Endothelial cell of hepatic sinusoid (primary cell): ENCODE measurements around the gene PNMA3.
"Not testable (repeated sequence)": the region's sequence is repeated elsewhere in the genome, so short reads cannot be mapped to it uniquely, and the experiment has no call there.

Experiments used
- in situ Hi-C: cut with HindIII; loops from 2 replicates; pipeline ENCODE4 v1.10.0; 2017; ENCODE audit warnings: low sequenced_read_pairs

Gene PNMA3

DNA sequence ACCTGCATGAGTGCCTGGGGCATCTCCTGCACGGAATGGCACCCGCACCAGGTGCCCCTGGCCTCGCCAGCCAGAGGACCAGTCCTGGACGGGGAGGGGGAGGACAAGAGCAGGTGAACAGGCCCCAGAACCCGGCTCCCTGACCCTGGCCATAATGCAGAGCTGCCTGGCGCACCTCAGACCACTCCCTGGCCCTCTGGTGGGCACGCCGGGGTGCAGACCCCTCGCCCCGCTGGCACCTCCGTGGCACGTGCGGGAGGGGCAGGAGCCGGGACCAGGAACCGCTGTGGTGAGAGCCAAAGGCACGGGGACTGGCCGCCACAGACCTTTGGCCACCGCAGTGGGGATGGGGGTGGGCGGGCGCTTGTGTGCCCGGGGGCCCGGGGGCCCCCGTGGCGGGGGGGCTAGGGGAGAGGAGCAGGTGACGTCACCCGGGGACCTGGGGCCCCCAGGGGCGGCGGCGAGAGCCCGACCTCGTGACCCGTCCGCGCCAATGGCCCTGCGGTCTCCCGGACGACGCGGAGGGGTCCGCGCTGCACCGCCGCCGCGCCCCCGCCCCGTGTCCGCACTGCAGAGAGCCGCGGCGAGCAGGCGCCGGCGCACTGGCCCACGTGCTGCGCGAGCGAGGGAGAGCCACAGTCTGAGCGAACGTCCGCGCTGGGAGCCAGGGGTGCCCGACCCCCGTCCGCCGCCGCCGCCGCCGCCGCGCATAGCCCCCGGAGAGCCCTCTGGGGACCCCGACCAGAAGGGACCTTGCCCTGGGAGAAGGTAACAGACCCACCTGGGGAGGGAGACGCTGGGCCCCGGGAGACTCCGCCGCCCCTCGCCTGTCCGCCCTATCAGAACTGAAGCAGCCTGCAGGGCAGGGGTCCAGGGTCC lies at the start of gene PNMA3:
Gene PNMA3, plus strand, starts transcription at position 600 of the 879 bp plus-strand sequence. CDS start 586 bp downstream, outside the sequence.
- in situ Hi-C loops: no loop called here

DNA sequence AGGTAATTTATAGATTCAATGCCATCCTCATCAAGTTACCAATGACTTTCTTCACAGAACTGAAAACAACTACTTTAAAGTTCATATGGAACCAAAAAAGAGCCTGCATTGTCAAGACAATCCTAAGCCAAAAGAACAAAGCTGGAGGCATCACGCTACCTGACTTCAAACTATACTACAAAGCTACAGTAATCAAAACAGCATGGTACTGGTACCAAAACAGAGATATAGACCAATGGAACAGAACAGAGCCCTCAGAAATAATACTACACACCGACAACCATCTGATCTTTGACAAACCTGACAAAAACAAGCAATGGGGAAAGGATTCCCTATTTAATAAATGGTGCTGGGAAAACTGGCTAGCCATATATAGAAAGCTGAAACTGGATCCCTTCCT lies 39.1 kb upstream of the PNMA3 start:
- in situ Hi-C loops: not testable (repeated sequence)

DNA sequence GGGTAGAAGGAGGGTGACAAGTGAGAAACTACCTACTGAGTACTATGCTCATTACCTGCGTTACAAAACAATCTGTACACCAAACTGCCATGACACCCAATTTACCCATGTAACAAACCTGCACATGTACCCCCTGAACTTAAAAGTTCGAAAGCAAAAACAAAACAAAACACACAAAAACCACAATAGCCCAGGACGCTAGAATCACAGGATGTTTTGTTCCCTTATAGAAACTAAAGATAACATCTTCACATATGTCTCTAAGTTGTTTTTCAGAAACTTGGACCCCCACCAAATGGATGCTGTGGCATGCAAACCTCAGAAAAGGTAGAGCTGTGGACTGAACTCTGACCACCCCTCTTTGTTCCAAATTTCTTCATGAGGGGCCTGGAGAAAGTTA lies 37.1 kb upstream of the PNMA3 start:
- in situ Hi-C loops: no loop called here

GRCh38 chrX:153026501-153026900 lies 29.8 kb upstream of the PNMA3 start:
- in situ Hi-C loops: not testable (repeated sequence)

- in situ Hi-C loops: not testable (repeated sequence)
Observed at GRCh38 chrX:153028487-153028886, 27.8 kb upstream of the PNMA3 start.

- in situ Hi-C loops: no loop called here
Observed at GRCh38 chrX:153029162-153029561, 27.1 kb upstream of the PNMA3 start.

GRCh38 chrX:153029875-153030274 lies 26.4 kb upstream of the PNMA3 start:
- in situ Hi-C loops: no loop called here

DNA sequence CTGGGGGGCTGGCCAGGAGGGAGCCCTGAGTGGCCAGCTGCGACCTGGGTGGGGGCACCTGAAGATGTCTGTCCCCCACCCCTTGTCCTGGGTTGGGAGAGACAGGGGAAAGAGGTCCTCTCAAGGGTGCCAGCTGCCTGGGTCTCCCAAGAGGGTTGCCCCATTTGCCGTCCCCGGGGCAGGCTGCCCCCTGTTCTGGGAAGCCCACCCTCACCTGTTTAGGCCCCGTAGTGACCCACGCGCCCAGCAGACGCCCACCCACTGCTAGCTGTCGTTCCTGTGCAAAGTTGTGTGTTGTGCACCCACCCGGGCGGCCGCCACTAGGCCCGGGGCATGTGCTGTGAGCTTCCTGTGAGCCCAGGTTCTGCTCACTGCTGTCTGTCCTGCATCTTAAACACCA lies 25.5 kb upstream of the PNMA3 start:
- in situ Hi-C loops: no loop called here

DNA sequence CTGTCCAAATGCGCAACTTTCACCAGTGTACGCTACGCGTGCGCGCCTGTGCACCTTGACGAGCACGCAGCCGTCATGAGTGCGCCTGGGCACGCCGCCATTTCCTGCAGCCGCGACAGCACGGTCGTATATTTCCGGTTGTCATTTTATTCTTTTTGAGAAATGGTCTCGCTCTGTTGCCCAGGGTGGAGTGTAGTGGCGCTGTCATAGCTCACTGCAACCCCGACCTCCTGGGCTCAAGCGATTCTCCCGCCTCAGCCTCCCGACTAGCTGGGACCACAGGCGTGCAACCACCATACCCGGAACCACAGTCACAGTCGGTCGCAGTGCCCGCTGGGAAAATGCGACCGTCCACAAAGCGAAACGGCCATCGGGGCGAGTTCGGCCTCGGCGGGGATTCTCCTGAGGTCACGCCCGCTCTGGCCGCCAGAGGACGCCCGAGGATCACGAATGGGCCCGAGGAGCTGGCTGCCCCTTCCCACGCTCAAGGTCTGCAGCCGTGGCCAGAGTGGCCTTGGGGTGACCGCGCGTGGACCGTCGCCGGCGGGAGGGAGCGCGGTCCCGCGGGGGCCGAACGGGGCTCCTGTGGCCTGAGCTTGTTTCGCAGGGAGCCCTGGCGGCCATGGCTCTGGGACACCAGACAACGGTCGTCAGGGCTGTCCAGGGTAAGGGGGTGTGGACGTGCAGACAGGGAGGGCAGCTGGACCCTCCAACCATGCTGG lies 23.7 kb upstream of the PNMA3 start:
- in situ Hi-C loops: no loop called here

GRCh38 chrX:153049093-153049492 lies 7.2 kb upstream of the PNMA3 start:
- in situ Hi-C loops: no loop called here

DNA sequence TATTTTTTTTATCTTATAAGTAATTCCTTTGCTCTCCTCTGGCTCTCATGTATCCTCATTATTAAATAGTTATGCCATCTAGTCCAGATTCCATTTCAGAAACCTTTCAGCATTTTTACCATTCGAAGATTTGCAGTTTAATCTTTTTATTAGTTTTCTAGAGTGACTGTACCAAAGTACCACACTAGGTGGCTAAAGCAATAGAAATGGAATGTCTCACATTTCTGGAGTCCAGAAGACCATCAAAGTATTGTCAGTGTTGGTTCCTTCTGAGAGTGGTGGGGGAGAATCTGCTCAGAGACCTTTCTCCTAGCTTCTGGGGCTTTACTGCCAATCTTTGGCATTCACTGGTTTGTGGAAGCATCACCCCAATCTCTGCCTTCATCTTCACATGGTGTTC lies 3.7 kb upstream of the PNMA3 start:
- in situ Hi-C loops: no loop called here

- in situ Hi-C loops: no loop called here
Observed at GRCh38 chrX:153057281-153057680, 1.0 kb downstream of the PNMA3 start.

DNA sequence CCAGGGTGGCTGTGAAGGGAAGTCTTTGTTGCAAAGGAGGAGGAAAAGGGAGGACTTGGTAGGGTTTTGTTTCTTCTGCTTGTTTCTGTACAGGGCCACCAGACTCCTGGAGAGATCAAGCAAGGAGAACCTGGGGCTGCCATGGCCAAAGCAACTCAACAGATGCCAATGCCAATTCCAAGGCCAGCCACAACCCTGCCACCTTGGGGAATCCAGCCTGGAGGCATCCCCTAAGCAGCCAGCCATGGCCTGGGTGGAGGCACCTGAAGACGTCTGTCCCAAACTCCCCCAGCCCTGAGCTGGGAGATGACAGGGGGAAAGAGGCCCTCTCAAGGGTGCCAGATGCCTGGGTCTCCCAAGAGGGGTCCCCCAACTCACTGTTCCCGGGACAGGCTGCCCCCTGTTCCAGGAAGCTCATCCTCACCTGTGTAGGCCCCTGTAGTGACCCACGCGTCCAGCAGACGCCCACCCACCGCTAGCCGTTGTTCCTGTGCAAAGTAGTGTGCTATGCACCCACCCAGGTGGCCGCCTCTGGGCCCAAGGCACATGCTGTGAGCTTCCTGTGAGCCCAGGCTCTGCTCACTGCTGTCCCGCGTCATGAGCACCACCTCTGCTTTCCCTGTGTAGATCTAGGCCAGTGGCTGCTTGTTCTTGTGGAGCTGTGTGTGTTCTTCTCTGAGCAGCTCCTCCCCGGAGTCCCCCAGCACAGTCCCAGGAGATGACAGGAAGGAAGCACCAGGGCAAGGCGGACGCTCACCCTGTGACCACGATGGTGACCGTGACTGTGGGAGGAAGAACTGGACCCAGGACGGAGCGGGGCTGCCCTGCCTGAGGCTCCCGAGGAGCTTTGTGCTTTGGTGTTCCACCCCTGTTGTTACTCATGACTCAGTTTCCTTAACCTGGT lies 3.2 kb downstream of the PNMA3 start:
- in situ Hi-C loops: no loop called here

GRCh38 chrX:153060095-153060445 lies 3.8 kb downstream of the PNMA3 start:
- in situ Hi-C loops: no loop called here

GRCh38 chrX:153061732-153062131 lies 5.5 kb downstream of the PNMA3 start:
- in situ Hi-C loops: no loop called here

- in situ Hi-C loops: no loop called here
Observed at GRCh38 chrX:153063315-153063714, 7.0 kb downstream of the PNMA3 start.

DNA sequence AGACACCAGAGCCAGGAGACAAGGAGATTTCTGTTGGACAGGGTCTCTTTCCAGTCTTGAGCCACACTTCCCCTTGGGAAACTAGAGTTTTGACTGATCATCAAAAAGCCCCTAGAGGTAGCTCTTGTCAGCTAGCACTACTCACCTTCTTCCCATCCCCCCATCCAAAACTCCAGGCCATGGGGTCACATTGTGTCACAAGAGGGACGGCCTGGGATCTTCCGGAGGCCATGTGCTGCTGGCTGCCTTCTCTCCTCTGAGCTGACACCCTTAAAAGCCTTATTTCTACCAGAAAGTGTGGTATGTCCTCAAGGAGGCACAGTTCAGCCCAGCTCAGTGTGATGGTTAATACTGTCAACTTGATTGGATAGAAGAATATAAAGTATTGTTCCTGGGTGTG lies 7.8 kb downstream of the PNMA3 start:
- in situ Hi-C loops: no loop called here

DNA sequence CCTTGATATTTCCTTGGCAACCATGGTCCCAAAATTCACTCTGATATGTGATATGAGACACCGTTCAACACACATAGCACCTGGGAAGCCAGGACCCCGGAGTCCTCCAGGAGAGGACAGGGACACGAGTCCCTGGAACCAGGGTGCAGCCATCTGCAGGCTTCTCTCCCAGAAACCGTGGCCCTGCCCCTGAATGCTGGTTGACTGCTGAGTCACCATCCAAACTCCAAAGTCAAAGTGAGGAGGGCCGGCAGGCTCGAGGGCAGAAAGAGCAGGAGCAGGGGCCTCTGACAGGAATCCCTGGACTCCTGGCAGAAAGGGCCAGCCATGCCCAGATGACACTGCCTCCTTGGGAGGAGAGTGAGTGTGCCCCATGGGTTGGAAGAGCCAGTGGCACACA lies 9.1 kb downstream of the PNMA3 start:
- in situ Hi-C loops: no loop called here

DNA sequence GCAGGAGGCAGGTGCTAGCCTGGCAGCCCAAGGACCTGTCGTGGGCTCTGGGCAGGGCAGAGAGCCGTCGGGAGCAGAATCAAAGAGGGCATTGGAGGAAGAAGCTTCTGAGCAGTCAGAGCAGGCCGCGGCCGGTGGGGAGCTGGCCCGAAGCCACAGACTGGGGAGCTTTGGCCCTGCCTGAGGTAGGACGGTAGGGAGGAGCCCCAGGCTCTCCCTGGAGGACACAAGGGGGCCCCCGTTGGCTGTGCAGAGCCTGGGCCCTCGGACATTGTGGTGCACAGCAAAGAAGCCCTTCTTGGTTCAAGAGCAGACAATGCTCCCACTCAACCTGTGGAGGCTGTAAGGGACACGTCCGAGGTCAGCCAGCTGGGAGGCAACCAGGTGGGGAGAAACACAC lies 10.1 kb downstream of the PNMA3 start:
- in situ Hi-C loops: not testable (repeated sequence)

DNA sequence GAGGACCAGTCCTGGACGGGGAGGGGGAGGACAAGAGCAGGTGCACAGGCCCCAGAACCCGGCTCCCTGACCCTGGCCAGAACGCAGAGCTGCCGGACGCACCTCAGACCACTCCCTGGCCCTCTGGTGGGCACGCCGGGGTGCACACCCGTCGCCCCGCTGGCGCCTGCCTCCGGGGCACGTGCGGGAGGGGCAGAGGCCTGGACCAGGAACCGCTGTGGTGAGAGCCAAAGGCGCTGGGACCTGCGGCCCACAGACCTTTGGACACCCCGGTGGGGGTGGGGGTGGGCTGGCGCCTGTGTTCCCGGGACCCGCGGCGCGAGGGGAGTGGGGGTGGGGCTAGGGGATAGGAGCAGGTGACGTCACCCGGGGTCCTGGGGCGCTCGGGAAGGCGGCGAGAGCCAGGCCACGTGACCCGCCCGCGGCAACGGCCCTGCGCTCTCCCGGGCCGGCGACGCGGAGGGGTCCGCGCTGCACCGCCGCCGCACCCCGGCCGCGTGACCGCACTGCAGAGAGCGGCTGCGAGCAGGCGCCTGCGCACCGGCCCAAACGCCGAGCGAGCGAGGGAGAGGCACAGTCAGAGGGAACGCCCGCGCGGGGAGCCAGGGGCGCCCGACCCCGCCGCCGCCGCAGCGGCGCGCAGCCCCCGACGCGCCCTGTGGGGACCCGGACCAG lies 15.8 kb downstream of the PNMA3 start, which contains the start of gene PNMA6A:
Gene PNMA6A, plus strand, starts transcription at position 546 of the 675 bp plus-strand sequence. CDS start 609 bp downstream, outside the sequence.
- in situ Hi-C loops: not testable (repeated sequence)
